Neural cell (in vitro differentiated cells): ENCODE data around the gene ZNF615.

Source experiments
- CTCF ChIP-seq: fragments of 450-650 bp; IDR thresholded peaks from 2 replicates; pipeline ENCODE4 v1.5.1; 2014; ENCODE audit warnings: antibody characterized with exemption, mild to moderate bottlenecking, moderate library complexity; ENCODE audit not compliant: poor library complexity, severe bottlenecking
- POLR2AphosphoS5 ChIP-seq: IDR thresholded peaks from 2 replicates; pipeline ENCODE4 v1.6.1; 2012

DNA sequence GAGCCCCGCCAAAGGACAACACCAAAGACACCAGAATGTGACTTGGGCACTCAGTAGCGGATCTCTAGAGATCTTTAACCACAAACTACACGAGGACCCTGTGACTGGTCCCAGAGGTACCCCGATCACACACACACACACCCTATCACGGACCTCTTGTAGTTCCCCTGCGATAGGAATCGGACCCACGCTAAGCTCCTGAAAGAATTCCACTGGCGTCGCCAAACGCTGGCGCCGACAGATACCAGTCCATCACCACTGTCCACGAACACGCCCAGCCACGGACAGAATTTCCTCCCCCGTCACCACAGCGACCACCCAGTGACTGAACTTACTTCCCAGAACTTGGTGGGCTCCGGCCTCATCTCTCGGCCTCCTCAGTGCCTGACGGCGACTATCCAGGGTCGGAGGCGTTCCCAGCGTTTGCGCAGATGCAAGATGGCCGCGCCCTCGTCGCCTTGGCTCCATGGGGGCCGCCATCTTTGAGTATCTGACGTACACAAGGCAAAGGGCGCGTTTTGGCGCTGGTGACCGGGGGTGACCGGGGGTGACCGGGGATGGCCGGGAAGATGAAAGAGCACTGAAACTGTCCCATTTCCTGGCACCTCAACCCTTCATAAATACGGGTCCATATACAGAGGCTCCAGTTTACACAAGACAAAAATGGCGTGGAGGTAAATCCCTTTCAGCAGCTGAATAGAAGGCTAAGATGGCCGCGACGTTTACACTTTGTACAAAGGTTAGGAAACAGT, at the start of gene ZNF615:
- no peak for TF ChIP-seq CTCF
- TF ChIP-seq POLR2AphosphoS5, result peak; percentile 75
